SK-N-SH treated with all-trans-retinoic acid at 6 μM for 48 hours (cell line): Measurements from ENCODE around the gene URM1.

ENCODE experiments used
- CSDC2 ChIP-seq: fragments of 250-450 bp; sonication (Bioruptor Pico); IDR thresholded peaks from 2 replicates; pipeline ENCODE4 v1.5.0; 2020; ENCODE audit warnings: mild to moderate bottlenecking, moderate library complexity
- POU6F1 ChIP-seq: fragments of 250-450 bp; sonication (Bioruptor Pico); IDR thresholded peaks from 2 replicates; pipeline ENCODE4 v1.8.0; 2021; ENCODE audit warnings: low read depth, mild to moderate bottlenecking, moderate library complexity, borderline replicate concordance
- RARB ChIP-seq: fragments of 250-450 bp; sonication (Bioruptor Pico); IDR thresholded peaks from 2 replicates; pipeline ENCODE4 v1.8.0; 2021; ENCODE audit warnings: mild to moderate bottlenecking, moderate library complexity
- SNAI2 ChIP-seq: fragments of 250-450 bp; sonication (Bioruptor Pico); IDR thresholded peaks from 2 replicates; pipeline ENCODE4 v1.5.0; 2020; ENCODE audit warnings: mild to moderate bottlenecking, moderate library complexity
- TOX ChIP-seq: fragments of 250-450 bp; sonication (Bioruptor Pico); IDR thresholded peaks from 2 replicates; pipeline ENCODE4 v1.8.0; 2021; ENCODE audit warnings: mild to moderate bottlenecking, moderate library complexity, borderline replicate concordance
- ZFP3 ChIP-seq: fragments of 250-450 bp; sonication (Bioruptor Pico); IDR thresholded peaks from 2 replicates; pipeline ENCODE4 v1.5.0; 2020; ENCODE audit warnings: mild to moderate bottlenecking, moderate library complexity
- ZNF8 ChIP-seq: fragments of 450-650 bp; formaldehyde crosslinking; IDR thresholded peaks from 2 replicates; pipeline ENCODE4 v1.5.0; 2020; ENCODE audit warnings: mild to moderate bottlenecking, moderate library complexity
- TF ChIP-seq, protein P1 (sequence below): fragments of 250-450 bp; sonication (Bioruptor Pico); IDR thresholded peaks from 2 replicates; pipeline ENCODE4 v1.5.1; 2020; ENCODE audit warnings: low read depth, mild to moderate bottlenecking, moderate library complexity
- TF ChIP-seq, protein P2 (sequence below): fragments of 250-450 bp; sonication (Bioruptor Pico); IDR thresholded peaks from 2 replicates; pipeline ENCODE4 v1.8.0; 2020; ENCODE audit warnings: mild to moderate bottlenecking, moderate library complexity, borderline replicate concordance
- TF ChIP-seq, protein P3 (sequence below): fragments of 250-450 bp; sonication (Bioruptor Pico); IDR thresholded peaks from 2 replicates; pipeline ENCODE4 v1.5.0; 2020; ENCODE audit warnings: mild to moderate bottlenecking, moderate library complexity

DNA sequence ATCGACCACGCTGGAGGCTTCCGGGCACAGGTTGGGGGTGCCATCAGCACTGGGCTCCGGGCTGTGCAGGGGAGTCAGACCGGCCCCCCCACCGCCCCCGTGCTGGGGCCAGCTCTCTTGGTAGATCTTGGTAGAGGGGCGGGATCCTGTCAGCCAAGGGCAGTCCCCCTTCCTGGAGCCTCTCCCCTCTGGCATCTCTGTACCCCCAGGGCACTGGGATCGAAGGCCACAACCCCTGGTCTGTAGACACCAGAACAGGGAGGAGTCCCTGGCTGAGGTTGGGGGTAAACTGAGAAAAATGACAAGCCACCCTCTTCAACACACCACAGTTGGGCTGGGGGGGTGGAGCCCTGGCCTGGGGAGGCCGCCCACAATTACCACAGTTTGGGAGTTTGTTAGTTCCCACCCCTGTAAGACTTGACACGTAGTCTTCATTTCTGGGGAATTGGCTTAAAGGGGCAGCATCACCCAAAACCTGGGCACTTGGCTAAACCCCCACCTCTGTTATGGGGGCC lies 50.4 kb downstream of the URM1 start:
- TF ChIP-seq, protein P1, sequence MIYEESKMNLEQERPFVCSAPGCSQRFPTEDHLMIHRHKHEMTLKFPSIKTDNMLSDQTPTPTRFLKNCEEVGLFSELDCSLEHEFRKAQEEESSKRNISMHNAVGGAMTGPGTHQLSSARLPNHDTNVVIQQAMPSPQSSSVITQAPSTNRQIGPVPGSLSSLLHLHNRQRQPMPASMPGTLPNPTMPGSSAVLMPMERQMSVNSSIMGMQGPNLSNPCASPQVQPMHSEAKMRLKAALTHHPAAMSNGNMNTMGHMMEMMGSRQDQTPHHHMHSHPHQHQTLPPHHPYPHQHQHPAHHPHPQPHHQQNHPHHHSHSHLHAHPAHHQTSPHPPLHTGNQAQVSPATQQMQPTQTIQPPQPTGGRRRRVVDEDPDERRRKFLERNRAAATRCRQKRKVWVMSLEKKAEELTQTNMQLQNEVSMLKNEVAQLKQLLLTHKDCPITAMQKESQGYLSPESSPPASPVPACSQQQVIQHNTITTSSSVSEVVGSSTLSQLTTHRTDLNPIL (CRISPR knock-in tag), result no peak
- TF ChIP-seq, protein P2, sequence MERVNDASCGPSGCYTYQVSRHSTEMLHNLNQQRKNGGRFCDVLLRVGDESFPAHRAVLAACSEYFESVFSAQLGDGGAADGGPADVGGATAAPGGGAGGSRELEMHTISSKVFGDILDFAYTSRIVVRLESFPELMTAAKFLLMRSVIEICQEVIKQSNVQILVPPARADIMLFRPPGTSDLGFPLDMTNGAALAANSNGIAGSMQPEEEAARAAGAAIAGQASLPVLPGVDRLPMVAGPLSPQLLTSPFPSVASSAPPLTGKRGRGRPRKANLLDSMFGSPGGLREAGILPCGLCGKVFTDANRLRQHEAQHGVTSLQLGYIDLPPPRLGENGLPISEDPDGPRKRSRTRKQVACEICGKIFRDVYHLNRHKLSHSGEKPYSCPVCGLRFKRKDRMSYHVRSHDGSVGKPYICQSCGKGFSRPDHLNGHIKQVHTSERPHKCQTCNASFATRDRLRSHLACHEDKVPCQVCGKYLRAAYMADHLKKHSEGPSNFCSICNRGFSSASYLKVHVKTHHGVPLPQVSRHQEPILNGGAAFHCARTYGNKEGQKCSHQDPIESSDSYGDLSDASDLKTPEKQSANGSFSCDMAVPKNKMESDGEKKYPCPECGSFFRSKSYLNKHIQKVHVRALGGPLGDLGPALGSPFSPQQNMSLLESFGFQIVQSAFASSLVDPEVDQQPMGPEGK (CRISPR knock-in tag), result no peak
- no peak for TF ChIP-seq TOX (CRISPR knock-in tag)
- TF ChIP-seq SNAI2 (CRISPR knock-in tag), result no peak
- no peak for TF ChIP-seq CSDC2 (CRISPR knock-in tag)
- TF ChIP-seq, protein P3, sequence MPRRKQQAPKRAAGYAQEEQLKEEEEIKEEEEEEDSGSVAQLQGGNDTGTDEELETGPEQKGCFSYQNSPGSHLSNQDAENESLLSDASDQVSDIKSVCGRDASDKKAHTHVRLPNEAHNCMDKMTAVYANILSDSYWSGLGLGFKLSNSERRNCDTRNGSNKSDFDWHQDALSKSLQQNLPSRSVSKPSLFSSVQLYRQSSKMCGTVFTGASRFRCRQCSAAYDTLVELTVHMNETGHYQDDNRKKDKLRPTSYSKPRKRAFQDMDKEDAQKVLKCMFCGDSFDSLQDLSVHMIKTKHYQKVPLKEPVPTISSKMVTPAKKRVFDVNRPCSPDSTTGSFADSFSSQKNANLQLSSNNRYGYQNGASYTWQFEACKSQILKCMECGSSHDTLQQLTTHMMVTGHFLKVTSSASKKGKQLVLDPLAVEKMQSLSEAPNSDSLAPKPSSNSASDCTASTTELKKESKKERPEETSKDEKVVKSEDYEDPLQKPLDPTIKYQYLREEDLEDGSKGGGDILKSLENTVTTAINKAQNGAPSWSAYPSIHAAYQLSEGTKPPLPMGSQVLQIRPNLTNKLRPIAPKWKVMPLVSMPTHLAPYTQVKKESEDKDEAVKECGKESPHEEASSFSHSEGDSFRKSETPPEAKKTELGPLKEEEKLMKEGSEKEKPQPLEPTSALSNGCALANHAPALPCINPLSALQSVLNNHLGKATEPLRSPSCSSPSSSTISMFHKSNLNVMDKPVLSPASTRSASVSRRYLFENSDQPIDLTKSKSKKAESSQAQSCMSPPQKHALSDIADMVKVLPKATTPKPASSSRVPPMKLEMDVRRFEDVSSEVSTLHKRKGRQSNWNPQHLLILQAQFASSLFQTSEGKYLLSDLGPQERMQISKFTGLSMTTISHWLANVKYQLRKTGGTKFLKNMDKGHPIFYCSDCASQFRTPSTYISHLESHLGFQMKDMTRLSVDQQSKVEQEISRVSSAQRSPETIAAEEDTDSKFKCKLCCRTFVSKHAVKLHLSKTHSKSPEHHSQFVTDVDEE (CRISPR knock-in tag), result no peak
- no peak for TF ChIP-seq RARB (CRISPR knock-in tag)
- no peak for TF ChIP-seq POU6F1
- TF ChIP-seq ZFP3 (CRISPR knock-in tag), result no peak
- no peak for TF ChIP-seq ZNF8 (CRISPR knock-in tag)
